Measurements from ENCODE around the gene SCGB1D1. TPM values are rescaled to one million over a fixed set of nuclear protein-coding genes. Genes with fewer than 3 reads are reported as not detected.
"Not testable (repeated sequence)": the region's sequence is repeated elsewhere in the genome, so short reads cannot be mapped to it uniquely, and the experiment has no call there.

SCGB1D1 gene
- total RNA-seq, 2 experiments from 2014 or later, result not detected

DNA sequence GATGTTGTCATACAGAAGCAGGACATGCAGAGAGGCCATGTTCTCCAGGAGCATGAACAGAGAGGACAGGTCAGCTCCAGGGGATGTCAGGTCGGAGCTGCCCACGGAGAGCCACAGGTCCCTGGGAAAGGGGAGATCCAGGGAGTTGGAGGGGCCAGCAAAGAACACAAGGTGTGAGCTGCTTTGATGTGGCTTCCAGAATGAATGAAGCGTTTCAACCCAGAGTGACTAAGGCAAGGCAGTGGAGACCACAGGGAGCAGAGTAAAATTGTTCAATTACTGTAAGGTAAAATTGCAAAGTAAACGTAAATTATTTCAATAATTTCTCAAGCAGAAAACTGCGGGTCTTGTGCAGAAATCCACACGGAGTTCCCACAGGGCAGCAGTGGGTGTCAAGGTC, 12.9 kb downstream of the SCGB1D1 start:
- DNase-seq (no peak), ATAC-seq (no peak)
- no peak overlapping the region for H3K4me3 Mint-ChIP-seq
- H3K9me3 Mint-ChIP-seq (ENCODE audit: insufficient read depth), result no peaks in the 10 kb centered on the region
- H3K27ac Mint-ChIP-seq, result no peak overlapping the region
- POLR2A ChIA-PET, result no interaction called here
- peaks cover 28% of the 10 kb centered on the region for H3K27me3 Mint-ChIP-seq (ENCODE audit: low read depth)
- H3K36me3 Mint-ChIP-seq (ENCODE audit: low read depth), result no peaks in the 10 kb centered on the region
- CTCF ChIA-PET, result interaction anchor here (2.4 kb wide), 1 partner anchor 32 kb away, joined by 9 read pairs; no protein-coding TSS in a partner anchor
- H3K4me1 Mint-ChIP-seq (ENCODE audit: low read depth), result peaks cover 2% of the 10 kb centered on the region

DNA sequence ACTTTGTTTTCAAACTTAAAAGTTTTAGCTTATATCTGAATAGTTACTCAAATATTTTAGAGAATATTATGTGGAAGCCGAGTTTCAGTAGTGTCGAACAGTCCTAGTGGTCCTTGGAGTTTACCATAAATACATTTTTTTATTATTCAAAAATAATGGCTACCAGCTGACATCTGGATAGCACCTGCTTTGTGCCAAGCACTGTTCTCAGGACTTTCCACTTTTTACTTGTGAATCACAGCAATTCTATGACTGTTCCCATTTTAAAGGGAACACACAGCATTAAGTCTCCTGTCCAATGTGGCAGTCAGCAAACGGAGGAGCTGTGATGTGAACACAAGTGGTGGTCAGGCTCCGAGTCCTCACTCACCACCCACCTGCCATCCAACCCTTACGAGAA, 14.4 kb downstream of the SCGB1D1 start:
- H3K36me3 Mint-ChIP-seq (ENCODE audit: low read depth), result no peaks in the 10 kb centered on the region
- ChIA-PET CTCF (interaction anchor here (1.1 to 2.4 kb wide), 2 partner anchors 33 to 122 kb away, joined by 3 to 9 read pairs; no protein-coding TSS in a partner anchor), POLR2A (no interaction called here)
- ATAC-seq (no peak), DNase-seq (no peak)
- no peak overlapping the region for H3K27ac Mint-ChIP-seq
- H3K27me3 Mint-ChIP-seq (ENCODE audit: low read depth), result peaks cover 27% of the 10 kb centered on the region
- H3K9me3 Mint-ChIP-seq (ENCODE audit: insufficient read depth), result no peaks in the 10 kb centered on the region
- peaks cover 2% of the 10 kb centered on the region for H3K4me1 Mint-ChIP-seq (ENCODE audit: low read depth)
- no peak overlapping the region for H3K4me3 Mint-ChIP-seq

DNA sequence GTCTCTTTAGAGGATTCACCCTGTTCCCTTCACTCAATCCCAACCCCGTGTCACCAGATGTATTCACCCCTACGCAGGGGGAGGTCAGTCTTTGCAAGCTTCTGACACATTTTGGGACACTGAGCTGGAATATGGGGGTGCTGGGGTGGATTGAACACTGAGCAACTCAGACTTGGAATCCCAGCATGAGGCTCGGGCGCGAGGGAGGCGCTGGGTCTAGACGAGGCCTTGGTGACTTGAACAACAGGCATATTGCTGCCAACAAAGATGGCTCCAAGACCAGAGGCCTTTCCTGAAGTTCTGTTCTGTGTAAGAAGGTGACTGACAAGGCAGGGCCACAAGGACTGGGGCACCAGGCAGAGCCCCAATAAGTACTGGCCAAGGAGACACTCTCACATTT, 15.4 kb downstream of the SCGB1D1 start:
- H3K27me3 Mint-ChIP-seq (ENCODE audit: low read depth), result peaks cover 19% of the 10 kb centered on the region
- ChIA-PET CTCF (interaction anchor here (2.7 kb wide), 1 partner anchor 34 kb away, joined by 7 read pairs; no protein-coding TSS in a partner anchor), POLR2A (no interaction called here)
- no peak for ATAC-seq
- no peaks in the 10 kb centered on the region for H3K9me3 Mint-ChIP-seq (ENCODE audit: insufficient read depth)
- no peaks in the 10 kb centered on the region for H3K36me3 Mint-ChIP-seq (ENCODE audit: low read depth)
- peaks cover 2% of the 10 kb centered on the region for H3K4me1 Mint-ChIP-seq (ENCODE audit: low read depth)
- no peak overlapping the region for H3K4me3 Mint-ChIP-seq
- no peak for DNase-seq
- no peak overlapping the region for H3K27ac Mint-ChIP-seq

DNA sequence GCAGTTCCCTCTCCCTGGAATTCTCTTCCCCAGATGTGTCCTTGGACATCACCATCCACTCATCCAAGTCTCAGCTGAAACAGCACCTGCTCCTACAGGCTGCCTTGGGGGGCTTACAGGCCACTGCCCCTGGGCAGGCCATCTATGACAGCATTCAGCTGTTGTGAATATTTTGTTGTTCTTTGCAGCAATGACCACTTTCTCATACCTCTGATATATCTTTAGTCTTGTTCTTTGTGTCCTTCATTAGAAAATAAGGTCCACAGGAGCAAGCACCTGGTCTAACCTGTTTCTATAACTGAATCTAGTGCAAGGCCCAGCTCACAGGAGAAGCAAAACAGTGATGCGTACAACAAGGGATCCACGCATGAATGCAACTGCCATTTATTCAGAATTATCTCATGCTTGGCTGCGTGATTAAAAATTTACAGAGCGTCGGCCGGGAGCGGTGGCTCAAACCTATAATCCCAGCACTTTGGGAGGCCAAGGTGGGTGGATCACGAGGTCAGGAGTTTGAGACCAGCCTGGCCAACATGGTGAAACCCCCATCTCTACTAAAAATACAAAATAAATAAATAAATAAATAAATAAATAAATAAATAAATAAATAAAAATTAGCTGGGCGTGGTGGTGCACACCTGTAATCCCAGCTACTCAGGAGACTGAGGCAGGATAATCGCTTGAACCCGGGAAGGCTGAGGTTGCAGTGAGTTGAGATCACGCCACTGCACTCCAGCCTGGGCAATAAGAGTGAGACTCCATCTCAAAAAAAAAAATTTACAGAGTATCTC, 16.5 kb downstream of the SCGB1D1 start:
- H3K9me3 Mint-ChIP-seq (ENCODE audit: insufficient read depth); H3K4me3 Mint-ChIP-seq; H3K36me3 Mint-ChIP-seq (ENCODE audit: low read depth); DNase-seq; H3K4me1 Mint-ChIP-seq (ENCODE audit: low read depth); H3K27ac Mint-ChIP-seq; ATAC-seq; POLR2A ChIA-PET: not testable (repeated sequence)
- H3K27me3 Mint-ChIP-seq (ENCODE audit: low read depth), result peaks cover 13% of the 10 kb centered on the region
- CTCF ChIA-PET, result interaction anchor here (2.7 kb wide), 1 partner anchor 35 kb away, joined by 7 read pairs; no protein-coding TSS in a partner anchor

DNA sequence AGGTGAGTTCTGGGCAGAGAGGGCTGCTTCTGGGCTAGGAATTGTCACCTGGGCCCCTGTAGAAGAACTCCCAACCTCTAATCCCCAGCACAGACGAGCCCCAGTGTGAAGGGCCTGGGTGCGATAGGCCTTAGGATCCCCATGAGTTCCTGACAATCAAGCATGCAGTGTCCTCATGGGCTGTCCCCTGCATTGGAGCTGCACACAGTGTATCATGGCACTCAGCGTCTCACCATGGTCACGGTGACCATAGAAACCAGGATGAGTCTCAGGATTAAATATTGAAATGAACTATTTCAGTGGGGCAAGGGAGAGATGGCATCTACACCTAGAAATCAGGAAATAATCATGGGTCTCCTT, 18.7 kb downstream of the SCGB1D1 start:
- ChIA-PET CTCF (interaction anchor here (1.3 kb wide), 1 partner anchor 102 kb away, joined by 3 read pairs; no protein-coding TSS in a partner anchor), POLR2A (no interaction called here)
- DNase-seq, result no peak
- Mint-ChIP-seq H3K36me3 (ENCODE audit: low read depth) (no peaks in the 10 kb centered on the region), H3K27ac (no peak overlapping the region), H3K4me3 (no peak overlapping the region), H3K27me3 (ENCODE audit: low read depth) (peaks cover 2% of the 10 kb centered on the region), H3K9me3 (ENCODE audit: insufficient read depth) (no peaks in the 10 kb centered on the region), H3K4me1 (ENCODE audit: low read depth) (no peaks in the 10 kb centered on the region)
- ATAC-seq, result no peak

DNA sequence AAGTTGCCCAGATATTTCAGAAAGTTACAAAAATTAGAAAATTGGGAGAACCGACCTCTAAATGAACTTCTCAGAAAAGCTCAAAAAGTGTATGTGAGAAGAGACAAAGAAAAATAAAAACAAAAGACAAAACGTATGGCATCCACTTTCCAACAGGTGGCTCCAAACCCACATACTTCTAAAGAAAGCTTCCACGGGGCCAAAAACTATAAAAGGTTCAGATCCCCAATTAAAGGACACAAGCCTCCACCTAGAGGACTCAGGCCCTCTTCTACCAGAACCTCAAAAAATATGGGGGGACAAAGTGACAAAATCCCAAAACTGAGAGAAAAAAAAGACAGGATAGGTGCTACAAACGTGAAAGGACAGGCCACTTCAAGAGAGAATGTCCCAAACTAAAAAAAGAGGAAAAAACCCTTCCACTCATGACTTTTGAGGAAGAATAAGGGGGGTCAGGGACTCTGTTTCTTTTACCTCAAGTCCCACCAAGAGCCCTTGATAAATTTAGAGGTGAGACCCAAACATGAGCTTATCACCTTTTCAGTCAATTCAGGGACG, 27.3 kb downstream of the SCGB1D1 start:
- Mint-ChIP-seq H3K36me3 (ENCODE audit: low read depth) (peaks cover 2% of the 10 kb centered on the region), H3K27me3 (ENCODE audit: low read depth) (peaks cover 25% of the 10 kb centered on the region), H3K4me1 (ENCODE audit: low read depth) (no peaks in the 10 kb centered on the region), H3K4me3 (no peak overlapping the region), H3K27ac (no peak overlapping the region), H3K9me3 (ENCODE audit: insufficient read depth) (peaks cover 6% of the 10 kb centered on the region)
- ChIA-PET POLR2A (no interaction called here), CTCF (interaction anchor here (0.6 to 1.2 kb wide), 7 partner anchors 11 to 177 kb away, joined by 3 to 10 read pairs (median 3); no protein-coding TSS in a partner anchor)
- no peak for ATAC-seq
- DNase-seq, result no peak

DNA sequence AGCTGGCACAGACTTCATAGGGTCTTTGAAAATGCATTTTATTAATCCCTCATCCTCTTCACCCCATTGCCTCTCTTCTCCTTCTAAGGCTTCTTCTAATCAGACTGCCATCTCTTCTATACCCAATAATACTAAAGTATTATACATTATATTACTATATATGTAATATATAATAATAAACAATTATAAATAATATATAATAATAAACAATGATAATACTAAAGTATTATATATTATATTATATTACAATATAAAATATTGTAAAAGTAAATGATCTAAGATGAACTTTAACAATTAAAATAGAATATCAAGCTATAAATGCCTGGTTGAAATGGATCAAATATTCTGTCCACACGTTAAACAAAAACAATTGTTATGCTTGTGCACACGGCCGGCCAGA, 31.5 kb downstream of the SCGB1D1 start:
- H3K36me3 Mint-ChIP-seq (ENCODE audit: low read depth), result peaks cover 6% of the 10 kb centered on the region
- H3K27me3 Mint-ChIP-seq (ENCODE audit: low read depth), result peaks cover 16% of the 10 kb centered on the region
- ChIA-PET CTCF (no interaction called here), POLR2A (no interaction called here)
- H3K4me1 Mint-ChIP-seq (ENCODE audit: low read depth), result no peaks in the 10 kb centered on the region
- no peak overlapping the region for H3K27ac Mint-ChIP-seq
- DNase-seq (no peak), ATAC-seq (no peak)
- H3K9me3 Mint-ChIP-seq (ENCODE audit: insufficient read depth), result peaks cover 26% of the 10 kb centered on the region
- no peak overlapping the region for H3K4me3 Mint-ChIP-seq

DNA sequence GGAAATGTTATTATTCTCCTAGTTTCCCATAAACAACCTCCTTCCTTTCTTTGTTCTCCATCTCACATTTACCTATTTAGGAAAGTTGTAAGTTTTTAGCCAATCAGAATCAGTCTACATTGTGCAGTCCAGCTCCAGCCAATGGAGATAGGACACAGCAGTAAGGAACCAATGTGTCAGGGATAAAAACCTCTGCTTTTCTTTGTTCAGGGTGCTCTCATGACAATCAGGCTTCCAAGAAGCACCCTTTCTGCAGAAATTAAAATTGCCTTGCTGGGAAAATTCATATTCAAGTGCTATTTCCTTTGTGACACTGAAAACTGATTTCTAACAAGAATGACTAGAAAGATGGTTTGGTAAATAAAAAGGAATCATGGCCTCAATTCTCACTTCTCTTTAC, 33.1 kb downstream of the SCGB1D1 start:
- CTCF ChIA-PET, result interaction anchor here (0.9 kb wide), 1 partner anchor 88 kb away, joined by 3 read pairs; no protein-coding TSS in a partner anchor
- Mint-ChIP-seq H3K4me1 (ENCODE audit: low read depth) (no peaks in the 10 kb centered on the region), H3K27me3 (ENCODE audit: low read depth) (peaks cover 12% of the 10 kb centered on the region), H3K9me3 (ENCODE audit: insufficient read depth) (peaks cover 26% of the 10 kb centered on the region), H3K36me3 (ENCODE audit: low read depth) (peaks cover 6% of the 10 kb centered on the region), H3K27ac (no peak overlapping the region), H3K4me3 (no peak overlapping the region)
- DNase-seq (no peak), ATAC-seq (no peak)
- POLR2A ChIA-PET, result no interaction called here

DNA sequence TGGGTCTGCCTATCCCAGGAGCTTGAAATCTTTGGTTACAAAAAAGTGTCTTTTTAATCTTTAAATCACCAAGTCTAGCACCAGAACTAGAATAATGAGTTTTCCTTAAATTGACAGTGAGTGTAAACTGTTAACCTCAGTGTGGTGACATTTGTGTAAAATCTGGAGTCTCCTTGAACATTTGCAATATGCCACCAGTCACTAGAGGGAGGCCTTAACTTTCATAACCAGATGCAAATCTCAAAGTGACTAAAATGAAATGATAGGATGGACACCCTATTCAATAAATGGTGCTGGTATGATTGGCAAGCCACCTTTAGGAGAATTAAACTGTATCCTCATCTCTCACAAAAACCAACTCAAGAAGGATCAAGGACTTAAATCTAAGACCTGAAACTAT, 43.7 kb downstream of the SCGB1D1 start:
- DNase-seq (no peak), ATAC-seq (no peak)
- Mint-ChIP-seq H3K27ac (no peak overlapping the region), H3K9me3 (ENCODE audit: insufficient read depth) (no peaks in the 10 kb centered on the region), H3K4me1 (ENCODE audit: low read depth) (no peaks in the 10 kb centered on the region), H3K36me3 (ENCODE audit: low read depth) (no peaks in the 10 kb centered on the region), H3K4me3 (no peak overlapping the region), H3K27me3 (ENCODE audit: low read depth) (peaks cover 29% of the 10 kb centered on the region)
- ChIA-PET CTCF (interaction anchor here (0.7 to 1.9 kb wide), 3 partner anchors 9 to 77 kb away, joined by 3 to 4 read pairs (median 3); partner anchors contain the start of gene SCGB1D4), POLR2A (no interaction called here)

DNA sequence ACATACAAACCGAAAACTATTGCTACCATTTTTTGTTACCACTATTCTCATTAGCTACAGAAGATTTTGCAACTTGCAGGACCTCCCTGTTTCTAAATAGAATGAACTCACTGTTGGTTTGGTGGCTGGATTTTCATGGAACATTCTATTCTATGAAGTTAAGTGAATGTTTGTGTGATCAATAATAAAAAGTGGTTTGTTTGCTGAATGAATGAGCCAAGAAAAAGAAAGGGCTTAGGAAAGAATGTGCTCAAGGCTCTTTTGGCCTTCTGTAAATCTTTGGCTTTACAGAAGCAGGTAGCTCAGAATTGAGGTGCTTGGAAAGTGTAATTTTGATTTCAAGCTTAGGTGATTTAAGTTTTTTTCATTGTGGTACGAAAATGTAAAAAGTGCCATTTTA, 46.2 kb downstream of the SCGB1D1 start:
- no peaks in the 10 kb centered on the region for H3K4me1 Mint-ChIP-seq (ENCODE audit: low read depth)
- DNase-seq (no peak), ATAC-seq (no peak)
- H3K9me3 Mint-ChIP-seq (ENCODE audit: insufficient read depth), result no peaks in the 10 kb centered on the region
- H3K4me3 Mint-ChIP-seq, result no peak overlapping the region
- CTCF ChIA-PET, result interaction anchor here (1.1 to 1.3 kb wide), 4 partner anchors 19 to 77 kb away, joined by 3 to 4 read pairs (median 4); no protein-coding TSS in a partner anchor
- POLR2A ChIA-PET, result no interaction called here
- H3K27me3 Mint-ChIP-seq (ENCODE audit: low read depth), result peaks cover 31% of the 10 kb centered on the region
- no peak overlapping the region for H3K27ac Mint-ChIP-seq
- H3K36me3 Mint-ChIP-seq (ENCODE audit: low read depth), result no peaks in the 10 kb centered on the region

DNA sequence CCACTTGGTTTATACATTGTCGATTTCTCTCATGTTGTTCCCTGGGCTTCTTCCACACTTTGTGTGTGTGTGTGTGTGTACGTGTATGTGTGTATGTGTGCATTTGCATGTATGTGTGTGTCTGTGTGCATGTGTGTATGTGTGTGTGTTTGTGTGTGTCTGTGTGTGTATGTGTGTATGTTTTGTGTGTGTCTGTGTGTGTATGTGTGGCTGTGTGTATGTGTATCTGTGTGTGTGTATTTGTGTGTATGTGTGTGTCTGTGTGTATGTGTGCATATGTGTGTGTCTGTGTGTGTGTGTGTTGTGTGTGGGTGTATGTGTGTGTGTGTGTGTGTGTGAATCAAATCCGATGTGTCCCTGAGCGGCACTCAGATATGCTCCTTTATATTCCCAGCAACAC, 47.5 kb downstream of the SCGB1D1 start:
- Mint-ChIP-seq H3K4me1 (ENCODE audit: low read depth) (no peaks in the 10 kb centered on the region), H3K27me3 (ENCODE audit: low read depth) (peaks cover 32% of the 10 kb centered on the region), H3K9me3 (ENCODE audit: insufficient read depth) (no peaks in the 10 kb centered on the region), H3K4me3 (no peak overlapping the region), H3K27ac (no peak overlapping the region), H3K36me3 (ENCODE audit: low read depth) (no peaks in the 10 kb centered on the region)
- POLR2A ChIA-PET, result no interaction called here
- CTCF ChIA-PET, result interaction anchor here (0.7 kb wide), 1 partner anchor 73 kb away, joined by 3 read pairs; no protein-coding TSS in a partner anchor
- no peak for ATAC-seq
- no peak for DNase-seq

DNA sequence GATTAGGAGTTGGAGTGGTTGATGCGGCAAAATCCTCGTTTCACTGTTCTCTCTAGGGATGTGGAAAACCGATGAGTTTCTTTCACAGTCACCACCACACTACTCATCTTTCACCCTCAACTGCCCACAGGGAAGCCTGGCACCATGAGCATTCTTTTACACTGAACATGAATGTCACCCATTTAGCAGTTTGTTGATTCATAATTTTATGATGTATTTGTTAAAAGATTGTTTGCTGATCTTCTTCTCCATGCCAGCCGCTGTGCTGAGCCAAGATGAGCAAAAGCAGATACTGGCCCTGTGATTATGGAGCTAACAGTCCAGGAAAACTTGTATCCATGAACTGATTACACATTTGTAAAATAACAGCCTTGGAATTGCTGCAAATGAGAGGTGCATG, 48.1 kb downstream of the SCGB1D1 start:
- ChIA-PET CTCF (interaction anchor here (0.6 to 0.7 kb wide), 2 partner anchors 66 to 73 kb away, joined by 3 read pairs; no protein-coding TSS in a partner anchor), POLR2A (no interaction called here)
- Mint-ChIP-seq H3K27ac (no peak overlapping the region), H3K36me3 (ENCODE audit: low read depth) (no peaks in the 10 kb centered on the region), H3K9me3 (ENCODE audit: insufficient read depth) (no peaks in the 10 kb centered on the region), H3K4me1 (ENCODE audit: low read depth) (no peaks in the 10 kb centered on the region), H3K4me3 (no peak overlapping the region), H3K27me3 (ENCODE audit: low read depth) (peaks cover 28% of the 10 kb centered on the region)
- DNase-seq (no peak), ATAC-seq (no peak)
